GM19023 (cell line): ENCODE measurements around the gene CELF4.

Experiments used
- ATAC-seq: cut with Tn5 transposase; IDR thresholded peaks from one replicate; pipeline ENCODE4 v1.9.1; 2021; ENCODE audit warnings: mild to moderate bottlenecking, moderate library complexity; ENCODE audit not compliant: unreplicated experiment

Gene CELF4

DNA sequence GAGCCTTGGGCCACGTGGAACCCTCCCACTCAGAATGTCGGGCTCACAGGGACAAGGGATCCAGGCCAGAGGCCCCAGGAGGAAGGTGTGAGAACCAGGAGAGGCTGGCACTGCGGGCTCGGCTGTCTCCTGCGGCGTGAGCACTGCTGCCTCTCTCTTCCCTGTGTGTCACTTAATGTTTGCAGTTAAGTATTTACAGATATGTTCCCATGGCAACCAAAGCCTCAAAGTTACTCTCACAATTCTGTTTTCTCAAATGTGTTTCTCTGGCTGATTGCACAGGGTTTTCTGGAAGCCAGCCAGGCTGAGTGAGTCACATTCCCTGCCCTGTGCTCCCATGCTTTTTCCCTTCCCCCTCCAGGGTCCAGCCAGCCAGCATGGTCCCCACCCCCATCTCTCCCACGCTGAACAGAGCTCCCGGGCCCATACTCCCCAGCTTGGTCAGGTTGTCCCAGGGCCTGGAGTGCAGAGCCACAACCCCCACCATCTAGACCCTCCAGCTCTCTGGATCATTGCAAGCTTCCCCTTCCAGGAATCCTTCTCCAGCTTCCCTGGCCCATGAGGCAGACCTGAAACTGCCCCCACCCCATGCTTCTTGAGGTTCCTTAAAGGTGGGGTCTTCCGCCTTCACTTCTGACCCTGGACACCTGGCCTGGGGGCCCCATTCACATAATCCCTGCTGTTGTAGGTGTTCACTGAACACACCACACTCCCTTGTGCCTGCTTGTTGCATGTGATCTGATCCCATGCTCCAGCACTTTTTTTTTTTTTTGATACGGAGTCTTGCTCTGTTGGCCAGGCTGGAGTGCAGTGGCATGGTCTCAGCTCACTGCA is 265.9 kb downstream of the CELF4 start:
- no peak for ATAC-seq

GRCh38 chr18:37298816-37299215 is 266.8 kb downstream of the CELF4 start:
- no peak for ATAC-seq

DNA sequence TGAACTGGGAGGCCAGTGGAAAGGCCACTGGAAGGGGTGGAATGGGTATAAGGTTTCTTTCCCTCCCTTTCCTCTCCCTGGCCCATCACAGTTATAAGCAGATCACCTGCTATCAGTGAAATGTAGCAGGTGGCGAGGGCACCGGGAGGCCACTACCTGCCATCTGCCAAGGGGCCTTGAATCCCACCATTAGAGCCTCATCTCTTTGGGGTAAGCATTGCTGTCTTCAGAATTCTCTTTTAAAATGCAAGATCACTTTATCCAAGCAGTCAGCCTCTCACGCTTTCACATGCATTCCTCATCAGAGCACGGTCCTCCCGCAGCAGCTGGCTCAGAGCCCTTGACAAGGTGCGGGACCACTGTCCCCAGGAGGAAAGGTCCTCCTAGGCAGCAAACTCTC is 268.5 kb downstream of the CELF4 start:
- no peak for ATAC-seq

- no peak for ATAC-seq
These were observed 270.6 kb downstream of the CELF4 start for GRCh38 chr18:37294951-37295350.

DNA sequence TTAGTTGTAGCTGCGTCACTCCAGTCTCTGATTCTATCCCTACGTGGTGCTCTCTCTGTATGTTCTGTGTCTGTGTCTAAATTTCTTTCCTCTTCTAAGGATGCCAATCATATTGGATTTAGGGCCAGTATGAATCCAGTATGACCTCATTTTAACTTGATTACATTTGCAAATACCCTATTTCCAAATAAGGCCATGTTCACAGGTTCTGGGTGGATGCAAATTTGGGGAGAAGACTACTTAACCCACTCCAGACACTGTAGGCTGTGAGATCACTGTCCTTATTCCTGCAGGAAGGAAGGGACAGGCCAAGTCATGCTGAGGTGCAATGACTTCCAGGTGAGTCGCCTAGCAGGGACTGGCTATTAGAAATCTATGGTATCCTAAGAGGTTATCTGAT is 272.2 kb downstream of the CELF4 start:
- no peak for ATAC-seq

- ATAC-seq, result no peak
These were observed 276.2 kb downstream of the CELF4 start for GRCh38 chr18:37289423-37289822.

GRCh38 chr18:37287601-37288000 is 278.0 kb downstream of the CELF4 start:
- ATAC-seq, result no peak

DNA sequence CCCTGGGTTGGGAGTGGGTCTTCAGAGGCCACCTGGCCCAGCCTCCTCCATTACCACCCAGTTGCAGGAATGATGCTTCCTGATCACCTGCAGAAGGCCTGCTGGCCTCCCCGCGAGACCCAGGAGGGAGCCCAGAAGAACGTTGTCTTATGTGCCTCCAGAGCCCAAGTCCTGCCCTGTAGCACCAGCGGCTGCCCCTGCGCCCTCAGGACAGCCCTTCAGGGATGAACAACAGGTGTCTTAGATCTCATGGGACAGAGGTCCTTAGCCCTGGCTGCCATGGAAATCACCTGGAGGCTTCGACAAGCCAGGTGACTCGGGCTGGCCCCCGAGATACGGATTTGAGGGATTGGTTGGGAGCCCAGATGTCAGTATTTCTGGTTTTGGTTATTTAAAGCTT is 278.8 kb downstream of the CELF4 start:
- no peak for ATAC-seq

DNA sequence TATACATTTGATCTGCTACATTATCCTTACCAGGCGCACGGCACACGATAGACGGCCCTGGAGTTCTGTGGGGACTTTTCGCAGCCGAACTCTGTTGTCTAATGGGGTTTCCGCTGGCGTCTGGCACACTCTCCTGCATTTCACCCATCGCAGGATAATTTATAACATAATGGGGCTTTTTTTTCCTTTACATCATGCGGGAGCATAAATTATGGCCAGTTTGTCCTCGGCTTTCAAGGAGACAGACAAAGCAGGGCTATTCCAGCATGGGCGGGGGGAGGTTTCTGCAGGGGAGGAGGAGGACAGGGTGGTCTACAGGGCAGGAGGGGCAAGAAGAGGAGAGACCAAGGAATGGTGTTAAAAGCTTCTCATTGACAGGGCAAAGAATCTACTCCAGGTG is 279.8 kb downstream of the CELF4 start:
- no peak for ATAC-seq

- no peak for ATAC-seq
These were observed 281.3 kb downstream of the CELF4 start for GRCh38 chr18:37284260-37284659.

DNA sequence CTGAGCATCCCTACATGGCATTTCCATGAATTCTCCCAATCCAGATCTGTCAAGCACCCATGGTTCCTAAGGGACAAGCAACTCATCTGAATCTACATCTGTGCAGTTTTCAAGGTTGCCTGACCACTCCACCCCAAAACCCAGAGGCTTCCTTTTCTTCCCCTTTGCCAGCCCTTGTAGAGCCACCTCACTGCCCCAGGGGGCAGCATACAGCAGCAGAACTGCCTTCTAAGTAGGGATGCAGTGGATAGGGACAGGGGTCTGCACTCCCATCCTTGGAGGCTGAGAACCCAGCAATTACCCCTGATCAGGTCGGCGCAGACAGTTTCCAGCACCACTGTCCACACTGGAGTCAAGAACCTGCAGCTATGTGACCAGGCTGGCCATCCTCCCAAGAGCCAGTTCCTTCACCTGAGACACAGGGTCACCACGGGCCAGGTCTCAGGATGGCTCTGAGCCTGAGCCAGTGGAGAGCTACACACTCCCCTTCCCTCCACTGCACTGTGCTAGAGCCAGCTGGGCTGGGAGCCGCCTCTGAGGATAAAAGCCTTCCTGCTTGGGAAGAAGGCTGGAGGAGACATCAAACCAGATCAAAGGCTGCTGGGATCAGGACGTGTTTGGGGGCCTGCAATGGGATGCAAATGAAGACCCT is 283.1 kb downstream of the CELF4 start:
- no peak for ATAC-seq

GRCh38 chr18:37280701-37281393 is 284.8 kb downstream of the CELF4 start:
- ATAC-seq, result no peak

DNA sequence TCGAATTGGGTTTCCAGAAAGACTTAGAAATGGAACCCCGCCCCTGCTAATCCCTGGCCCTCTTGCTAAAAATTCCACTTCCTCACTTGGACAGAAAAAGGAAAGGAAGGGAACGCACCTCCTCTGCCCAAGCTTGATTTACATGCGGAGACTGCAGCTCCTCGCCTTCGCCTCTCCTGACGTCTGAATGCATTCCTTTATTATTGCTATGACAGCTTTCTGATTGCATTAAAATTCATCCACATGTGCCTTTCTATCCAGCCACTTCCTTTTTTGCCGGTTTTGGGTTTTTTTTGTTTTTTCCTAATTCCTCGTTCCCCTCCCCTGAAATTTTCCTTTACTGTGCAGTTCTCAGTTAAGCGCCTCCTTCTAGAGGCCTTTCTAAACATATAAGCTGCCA is 287.8 kb downstream of the CELF4 start:
- no peak for ATAC-seq

GRCh38 chr18:37276111-37276890 is 289.3 kb downstream of the CELF4 start:
- no peak for ATAC-seq

- ATAC-seq, result no peak
These were observed 290.3 kb downstream of the CELF4 start for GRCh38 chr18:37275237-37275741.

- no peak for ATAC-seq
These were observed 291.0 kb downstream of the CELF4 start for GRCh38 chr18:37274309-37275236.

- no peak for ATAC-seq
These were observed 292.8 kb downstream of the CELF4 start for GRCh38 chr18:37272841-37273240.

DNA sequence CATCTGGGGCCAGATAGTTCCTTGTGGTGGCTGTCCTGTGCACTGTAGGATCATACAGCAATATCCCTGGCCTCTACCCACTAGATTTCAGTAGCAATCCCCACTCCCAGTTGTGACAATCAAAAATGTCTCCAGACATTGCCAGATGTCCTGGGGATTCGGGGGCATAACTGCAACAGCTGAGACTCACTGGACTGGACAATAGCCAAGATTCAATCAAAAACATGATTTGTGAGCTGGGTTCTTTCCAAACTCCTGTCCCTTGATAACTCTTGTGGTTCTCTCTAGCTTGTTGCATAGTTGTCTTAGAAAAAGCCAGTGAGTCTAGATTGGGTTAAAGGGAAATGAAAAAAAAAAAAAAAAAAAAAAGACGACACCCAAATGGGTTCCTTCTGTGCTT is 293.4 kb downstream of the CELF4 start:
- ATAC-seq, result no peak

DNA sequence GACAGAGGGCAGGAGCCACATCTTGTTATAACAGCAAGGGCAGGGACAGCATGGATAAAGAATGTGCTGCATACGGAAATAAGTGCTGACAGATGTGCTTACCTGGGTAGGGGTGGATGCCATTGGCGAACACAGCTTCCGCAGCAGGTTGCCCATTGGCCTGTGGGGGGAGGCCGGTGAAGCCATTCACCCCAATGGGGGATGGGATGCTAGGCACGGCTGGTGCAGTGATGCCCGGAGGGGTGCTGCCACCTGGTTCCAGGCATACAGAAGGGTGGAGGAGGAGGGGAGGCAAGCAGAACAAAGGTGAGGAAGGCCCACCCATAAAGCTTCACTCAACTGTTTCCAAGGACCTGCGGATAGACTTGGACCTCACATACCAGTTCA is 294.9 kb downstream of the CELF4 start:
- ATAC-seq, result no peak
